Measurements from ENCODE around the gene COL4A4.

Gene COL4A4

GRCh38 chr2:226984750-226985582 is 179.0 kb downstream of the COL4A4 start:
- peak in 41 of 56 donors; percentile 8 to 80 (median 36) for DNase-seq

- DNase-seq = peak in 19 of 56 donors; percentile 4 to 56 (median 12)
Measured at GRCh38 chr2:226983895-226984749, 179.9 kb downstream of the COL4A4 start.

- DNase-seq = no peak
Measured at GRCh38 chr2:226981791-226982326, 182.1 kb downstream of the COL4A4 start.

DNA sequence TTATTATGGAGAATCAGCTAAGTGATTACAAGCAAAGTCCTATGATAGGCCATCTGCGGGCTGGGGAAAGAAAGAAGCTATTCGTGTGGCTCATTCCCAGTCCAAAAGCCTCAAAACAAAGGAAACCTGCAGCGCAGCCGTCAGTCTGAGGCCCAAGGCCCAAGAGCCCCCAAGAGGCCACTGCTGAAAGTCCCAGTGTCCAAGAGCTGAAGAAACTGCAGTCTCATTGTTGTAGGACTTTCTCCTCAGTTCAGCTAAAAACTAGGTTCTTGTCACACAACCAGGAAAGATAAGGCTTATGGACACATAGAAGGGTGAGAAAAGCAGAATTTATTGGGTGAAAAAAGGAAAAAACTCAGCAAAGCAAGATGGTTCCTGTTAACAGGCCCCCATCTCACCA is 185.0 kb downstream of the COL4A4 start:
- peak in 37 of 56 donors; percentile 2 to 68 (median 25) for DNase-seq

DNA sequence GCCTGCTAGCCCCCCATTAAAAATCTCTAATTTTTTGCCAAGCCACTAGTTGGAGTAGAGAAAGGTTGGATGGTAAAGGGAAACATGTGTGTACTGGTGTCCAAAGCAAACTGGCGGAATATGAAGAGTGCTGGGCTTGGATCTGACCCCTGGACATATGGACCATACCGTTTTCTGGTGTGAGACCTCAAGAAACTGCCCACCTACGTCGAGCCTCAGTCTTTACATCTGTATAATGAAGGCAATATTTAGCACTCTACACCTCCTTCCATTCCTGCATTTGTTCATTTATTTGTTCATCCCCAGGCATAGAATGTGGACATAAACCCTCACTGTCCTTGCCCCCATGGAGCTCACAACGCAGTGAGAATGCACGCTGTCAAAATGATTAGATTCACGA is 185.7 kb downstream of the COL4A4 start:
- no peak for DNase-seq

GRCh38 chr2:226977775-226978190 is 186.2 kb downstream of the COL4A4 start:
- DNase-seq = no peak

GRCh38 chr2:226973816-226974215 is 190.2 kb downstream of the COL4A4 start:
- DNase-seq = no peak

- DNase-seq = no peak
Measured at GRCh38 chr2:226971770-226972169, 192.2 kb downstream of the COL4A4 start.

DNA sequence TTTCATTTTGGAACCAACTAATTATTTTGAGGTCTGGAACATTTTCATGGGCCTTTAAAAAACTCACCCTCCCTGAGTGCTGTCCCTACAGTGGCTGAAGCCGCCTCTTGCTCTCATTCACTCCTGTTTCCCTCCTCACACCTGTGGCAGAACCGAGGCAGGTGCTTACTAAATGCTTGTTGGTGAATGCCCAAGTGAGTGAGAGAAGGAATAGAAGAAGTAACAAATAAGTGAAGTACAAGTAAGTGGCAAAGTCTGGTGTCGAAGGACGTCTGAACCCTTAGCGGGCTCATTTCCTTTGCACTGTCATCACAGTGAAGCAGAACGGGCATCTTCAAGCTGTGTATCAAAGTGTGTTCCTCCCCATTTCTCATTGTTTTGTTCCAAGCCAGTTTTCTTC is 192.9 kb downstream of the COL4A4 start:
- DNase-seq = no peak

- no peak for DNase-seq
Measured at GRCh38 chr2:226970362-226970761, 193.6 kb downstream of the COL4A4 start.

GRCh38 chr2:226969417-226970080 is 194.5 kb downstream of the COL4A4 start:
- DNase-seq = no peak

DNA sequence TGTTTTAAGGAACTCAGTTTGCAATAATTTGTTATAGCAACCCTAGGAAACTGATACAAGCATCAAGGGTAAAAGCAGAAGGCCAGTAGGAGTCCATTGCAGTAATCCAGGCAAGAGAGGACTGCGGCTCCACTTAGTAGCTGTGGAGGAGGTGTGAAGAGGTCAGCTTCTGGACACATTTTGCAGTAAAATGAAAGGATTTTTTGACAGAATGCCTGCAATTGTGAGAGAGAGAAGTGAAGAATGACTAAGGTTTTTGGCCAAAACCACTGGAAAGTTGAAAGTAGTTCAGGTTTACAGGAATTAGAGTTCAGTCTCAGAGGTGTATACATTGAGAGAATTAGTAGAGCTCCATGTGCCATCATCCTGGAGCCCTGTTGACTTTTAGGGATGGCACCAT is 198.6 kb downstream of the COL4A4 start:
- DNase-seq = no peak

DNA sequence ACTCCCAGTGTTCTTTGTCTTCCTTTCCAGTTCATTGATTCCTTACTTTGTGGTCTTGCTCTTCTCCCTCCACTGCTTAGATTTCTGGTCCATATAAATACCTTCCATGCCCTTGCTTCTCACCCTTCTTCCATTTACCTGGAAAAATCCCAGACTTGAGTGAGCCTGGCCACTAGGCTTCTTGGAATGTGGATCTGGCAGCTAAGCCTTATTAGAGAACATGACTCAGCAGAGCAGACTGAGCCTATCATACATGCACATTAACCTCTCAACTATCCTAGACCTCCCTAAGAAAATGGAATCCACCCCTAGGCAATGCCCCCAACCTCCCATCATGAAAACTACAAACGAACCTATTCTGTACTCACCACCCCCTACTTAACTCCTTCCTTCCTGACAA is 200.5 kb downstream of the COL4A4 start:
- no peak for DNase-seq

GRCh38 chr2:226962176-226962773 is 201.7 kb downstream of the COL4A4 start:
- no peak for DNase-seq

DNA sequence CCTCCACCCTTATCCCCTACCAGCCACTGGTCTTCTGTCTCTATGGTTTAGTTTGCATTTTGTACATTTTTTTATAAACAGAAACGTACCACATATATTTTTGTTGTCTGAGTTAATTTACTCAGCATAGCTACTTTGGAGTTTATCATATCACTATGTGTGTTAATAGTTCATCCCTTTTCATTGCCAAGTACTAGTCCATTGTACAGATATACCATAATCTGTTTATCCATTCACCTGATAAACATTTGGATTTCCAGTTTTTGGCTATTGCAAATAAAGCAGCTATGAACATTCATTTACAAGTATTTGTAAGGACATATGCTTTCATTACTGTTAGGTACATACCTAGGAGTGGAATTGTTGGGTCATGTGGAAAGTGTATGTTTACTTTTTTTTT is 204.6 kb downstream of the COL4A4 start:
- DNase-seq = no peak

- no peak for DNase-seq
Measured at GRCh38 chr2:226956659-226957058, 207.3 kb downstream of the COL4A4 start.

GRCh38 chr2:226953826-226954225 is 210.2 kb downstream of the COL4A4 start:
- no peak for DNase-seq

GRCh38 chr2:226953206-226953605 is 210.8 kb downstream of the COL4A4 start:
- DNase-seq = peak in 3 of 56 donors; percentile 1 to 17 (median 10)
